GM10266 (cell line): Measurements from ENCODE around the gene LYPD5.
"Not testable (repeated sequence)": the region's sequence is repeated elsewhere in the genome, so short reads cannot be mapped to it uniquely, and the experiment has no call there.

Source experiments
- DNase-seq: peaks from one replicate; pipeline ENCODE4 v3.0.0; 2012; ENCODE audit errors: extremely low spot score
- CTCF ChIP-seq: IDR thresholded peaks from 2 replicates; pipeline ENCODE4 v1.5.1; 2012; ENCODE audit warnings: mild to moderate bottlenecking, low read depth; ENCODE audit not compliant: control insufficient read depth, insufficient read depth; ENCODE audit errors: missing control alignments

The LYPD5 gene

GRCh38 chr19:43811837-43812236 lies 9.6 kb upstream of the LYPD5 start:
- DNase-seq: no peak
- no peak for TF ChIP-seq CTCF

- TF ChIP-seq CTCF: peak; percentile 61
- peak; percentile 64 for DNase-seq
Measured at GRCh38 chr19:43809762-43810696, 7.8 kb upstream of the LYPD5 start.

GRCh38 chr19:43807651-43808050 lies 5.4 kb upstream of the LYPD5 start:
- no peak for TF ChIP-seq CTCF
- DNase-seq: no peak

- no peak for TF ChIP-seq CTCF
- no peak for DNase-seq
Measured at GRCh38 chr19:43806848-43807247, 4.6 kb upstream of the LYPD5 start.

GRCh38 chr19:43806401-43806800 lies 4.2 kb upstream of the LYPD5 start:
- not testable (repeated sequence) for DNase-seq

- no peak for DNase-seq
- TF ChIP-seq CTCF: no peak
Measured at GRCh38 chr19:43804432-43804831, 2.2 kb upstream of the LYPD5 start.

- DNase-seq: no peak
Measured at GRCh38 chr19:43799502-43800142, 2.6 kb downstream of the LYPD5 start.

More at GRCh38 chr19:43799502-43800142, 2.6 kb downstream of the LYPD5 start:
- no peak for TF ChIP-seq CTCF
